CD14-positive monocyte (primary cell): Measurements from ENCODE around the gene LDLRAD4. TPM values are rescaled to one million over a fixed set of nuclear protein-coding genes. Genes with fewer than 3 reads are reported as not detected.
A peak's percentile ranks its signal among the peaks of the same experiment; 100 is the strongest.

Experiments used
- DNase-seq, 3 donors: peaks; one replicate each; pipeline ENCODE4 v3.0.0-alpha.2; 2011 to 2022
- H2AFZ ChIP-seq: 2 replicates; pipeline ENCODE4 v1.6.0; 2012; ENCODE audit warnings: mild to moderate bottlenecking, low read depth, low read length, inconsistent platforms; ENCODE audit not compliant: insufficient read depth, poor library complexity, severe bottlenecking
- H3K27ac ChIP-seq, 2 donors: 1 replicate in 1 of 2; 2 replicates in 1 of 2; pipeline ENCODE4 v1.5.1; 2012 to 2013; ENCODE audit warnings: low read length in 2 of 2, control low read depth in 1 of 2, inconsistent platforms in 1 of 2, low read depth in 1 of 2, mild to moderate bottlenecking in 1 of 2
- H3K27me3 ChIP-seq, 2 donors: one replicate each; pipeline versions ENCODE4 v1.6.0 to v1.6.1; 2011 to 2013; ENCODE audit warnings: low read length in 2 of 2; ENCODE audit not compliant: control insufficient read depth in 2 of 2, insufficient read depth in 2 of 2
- H3K36me3 ChIP-seq, 2 donors: replicated peaks in 1 of 2; 1 replicate in 1 of 2; 2 replicates in 1 of 2; pipeline versions ENCODE4 v1.5.1 to v1.6.1; 2012 to 2013; ENCODE audit warnings: low read length in 2 of 2, control low read depth in 1 of 2, inconsistent platforms in 1 of 2, mild to moderate bottlenecking in 1 of 2; ENCODE audit not compliant: insufficient read depth in 2 of 2, control insufficient read depth in 1 of 2
- H3K4me1 ChIP-seq, 2 donors: 1 replicate in 1 of 2; 2 replicates in 1 of 2; pipeline versions ENCODE4 v1.5.1 to v1.6.1; 2012 to 2013; ENCODE audit warnings: low read length in 2 of 2, control low read depth in 1 of 2, inconsistent platforms in 1 of 2, mild to moderate bottlenecking in 1 of 2, moderate library complexity in 1 of 2; ENCODE audit not compliant: insufficient read depth in 2 of 2, control insufficient read depth in 1 of 2
- H3K4me2 ChIP-seq: replicated peaks from 2 replicates; pipeline ENCODE3; 2012; ENCODE audit warnings: low read length, moderate library complexity, mild to moderate bottlenecking; ENCODE audit not compliant: poor library complexity, severe bottlenecking; ENCODE audit errors: extremely low read depth
- H3K4me3 ChIP-seq, 3 experiments: fragments of 200-600 bp in 1 of 3; sonication (generic) in 1 of 3; replicated peaks in 1 of 3; 1 replicate in 2 of 3; 2 replicates in 1 of 3; pipeline ENCODE4 v1.5.1; 2011 to 2013; ENCODE audit warnings: low read length in 3 of 3, mild to moderate bottlenecking in 3 of 3, control low read depth in 2 of 3, low read depth in 2 of 3, inconsistent platforms in 1 of 3, moderate library complexity in 1 of 3
- H3K79me2 ChIP-seq: 2 replicates; pipeline ENCODE4 v1.6.0; 2012; ENCODE audit warnings: mild to moderate bottlenecking, control low read depth, inconsistent platforms, low read length, moderate library complexity; ENCODE audit not compliant: insufficient read depth
- H3K9ac ChIP-seq: 2 replicates; pipeline ENCODE4 v1.6.0; 2017; ENCODE audit warnings: low read length, mild to moderate bottlenecking; ENCODE audit not compliant: insufficient read depth, poor library complexity, severe bottlenecking
- H3K9me3 ChIP-seq, 2 donors: replicated peaks in 1 of 2; 1 replicate in 1 of 2; 2 replicates in 1 of 2; pipeline versions ENCODE4 v1.5.1 to v1.6.1; 2012 to 2013; ENCODE audit warnings: low read length in 2 of 2, control low read depth in 1 of 2; ENCODE audit not compliant: control insufficient read depth in 1 of 2, insufficient read depth in 1 of 2
- H4K20me1 ChIP-seq: 2 replicates; pipeline ENCODE4 v1.6.0; 2012; ENCODE audit warnings: mild to moderate bottlenecking, low read length, control low read depth, moderate library complexity; ENCODE audit not compliant: insufficient read depth
- H3K27ac Mint-ChIP-seq, 7 donors: one replicate each; pipeline ENCODE4 v1.8.0; 2020; ENCODE audit warnings: mild to moderate bottlenecking in 7 of 7, mixed read lengths in 7 of 7, moderate library complexity in 6 of 7, inconsistent platforms in 2 of 7
- H3K27me3 Mint-ChIP-seq, 3 donors: one replicate each; pipeline ENCODE4 v1.8.0; 2021 to 2022; ENCODE audit warnings: low read depth in 3 of 3, mild to moderate bottlenecking in 3 of 3, mixed read lengths in 3 of 3, moderate library complexity in 3 of 3, inconsistent platforms in 1 of 3
- H3K36me3 Mint-ChIP-seq, 2 donors: one replicate each; pipeline ENCODE4 v1.8.0; 2020; ENCODE audit warnings: mixed read lengths in 2 of 2, inconsistent platforms in 1 of 2, mild to moderate bottlenecking in 1 of 2
- H3K4me1 Mint-ChIP-seq: one replicate; pipeline ENCODE4 v1.8.0; 2020; ENCODE audit warnings: mild to moderate bottlenecking, mixed read lengths
- H3K4me3 Mint-ChIP-seq, 2 donors: one replicate each; pipeline ENCODE4 v1.8.0; 2020; ENCODE audit warnings: mild to moderate bottlenecking in 2 of 2, mixed read lengths in 2 of 2, moderate library complexity in 1 of 2
- H3K9me3 Mint-ChIP-seq, 7 donors: one replicate each; pipeline ENCODE4 v1.8.0; 2020 to 2022; ENCODE audit warnings: mixed read lengths in 7 of 7, mild to moderate bottlenecking in 6 of 7, moderate library complexity in 6 of 7, inconsistent platforms in 2 of 7
- CTCF ChIP-seq: fragments of 200-600 bp; IDR thresholded peaks from one replicate; pipeline ENCODE4 v1.8.0; 2022; ENCODE audit warnings: antibody characterized with exemption, mild to moderate bottlenecking
- WGBS: methylation state at CpG from one replicate; pipeline ENCODE4 v1.1.5; 2013; ENCODE audit warnings: missing lambda C conversion rate; ENCODE audit not compliant: insufficient coverage; 5-methylcytosine and 5-hydroxymethylcytosine counted together
- intact Hi-C, 2 donors: fragments of 100-400 bp; cut with micrococcal nuclease; formaldehyde crosslinking; loops; one replicate each; pipeline versions ENCODE4 v1.15.0 to v1.15.1; 2023
- polyA plus RNA-seq, 3 donors: library from polyadenylated mRNA; depleted of rRNA in 1 of 3; unstranded in 2 of 3; stranded (reverse) in 1 of 3; fragments of 300-500 nt in 2 of 3; fragments of >200 nt in 1 of 3; fragmentation: Illumina TruSeq in 2 of 3; gene quantifications; 1 replicate in 2 of 3; 2 replicates in 1 of 3; pipeline ENCODE4 v1.2.3, GENCODE V29; 2012 to 2021

The LDLRAD4 gene
- polyA plus RNA-seq, 3 donors, result 13.5 to 15.4 (median 13.8) TPM

GRCh38 chr18:13501543-13501887, 283.0 kb downstream of the LDLRAD4 start:
- intact Hi-C loops, result no loop called here

GRCh38 chr18:13501891-13502290, 283.3 kb downstream of the LDLRAD4 start:
- Histone ChIP-seq H3K4me2 (no peak overlapping the region), H3K4me3 (no peak overlapping the region), H3K79me2 (no peaks in the 10 kb centered on the region), H3K27ac (no peak overlapping the region), H2AFZ (no peak overlapping the region), H4K20me1 (peaks cover 3% of the 10 kb centered on the region), H3K36me3 (peaks cover 6 to 22% of the 10 kb centered on the region in 2 donors), H3K27me3 (no peaks in the 10 kb centered on the region), H3K4me1 (no peaks in the 10 kb centered on the region), H3K9ac (no peak overlapping the region), H3K9me3 (peaks cover 26 to 27% of the 10 kb centered on the region in 2 donors)
- Mint-ChIP-seq H3K27ac (peak overlapping the region in 1 of 7 donors; percentile 36), H3K4me1 (peaks cover 6% of the 10 kb centered on the region), H3K27me3 (peaks cover 0 to 6% (median 2%) of the 10 kb centered on the region in 3 donors), H3K36me3 (peaks cover 28 to 30% of the 10 kb centered on the region in 2 donors), H3K9me3 (peaks cover 17 to 30% (median 25%) of the 10 kb centered on the region in 7 donors), H3K4me3 (no peak overlapping the region)
- no peak for DNase-seq
- intact Hi-C loops, result no loop called here
- 79% methylated on average over 8 of the region's 8 CpGs for WGBS
- no peak for TF ChIP-seq CTCF

More at GRCh38 chr18:13501543-13501887, 283.0 kb downstream of the LDLRAD4 start:
- no peaks in the 10 kb centered on the region for H3K4me1 ChIP-seq
- H3K4me3 Mint-ChIP-seq, result no peak overlapping the region
- no peaks in the 10 kb centered on the region for H3K79me2 ChIP-seq
- H3K36me3 Mint-ChIP-seq, result peaks cover 29 to 32% of the 10 kb centered on the region in 2 donors
- peaks cover 0 to 6% (median 2%) of the 10 kb centered on the region in 3 donors for H3K27me3 Mint-ChIP-seq
- no peak overlapping the region for H2AFZ ChIP-seq
- peaks cover 6% of the 10 kb centered on the region for H3K4me1 Mint-ChIP-seq
- peak overlapping the region in 1 of 7 donors; percentile 10 for H3K27ac Mint-ChIP-seq
- no peak for DNase-seq
- H4K20me1 ChIP-seq, result peaks cover 3% of the 10 kb centered on the region
- H3K27ac ChIP-seq, result no peak overlapping the region
- no peak overlapping the region for H3K4me2 ChIP-seq
- 100% methylated on average over 1 of the region's 6 CpGs for WGBS
- H3K9me3 Mint-ChIP-seq, result peaks cover 17 to 30% (median 25%) of the 10 kb centered on the region in 7 donors
- H3K27me3 ChIP-seq, result no peaks in the 10 kb centered on the region
- H3K36me3 ChIP-seq, result peaks cover 6 to 22% of the 10 kb centered on the region in 2 donors
- TF ChIP-seq CTCF, result no peak
- no peak overlapping the region for H3K4me3 ChIP-seq
- peaks cover 26 to 27% of the 10 kb centered on the region in 2 donors for H3K9me3 ChIP-seq
- no peak overlapping the region for H3K9ac ChIP-seq
